WERI-Rb-1 (cell line): Measurements from ENCODE around the gene CDH6.
"Not testable (repeated sequence)": the region's sequence is repeated elsewhere in the genome, so short reads cannot be mapped to it uniquely, and the experiment has no call there.

ENCODE experiments used
- DNase-seq: peaks from one replicate; pipeline ENCODE4 v3.0.0-alpha.2; 2020
- H3K27ac ChIP-seq: fragments of 250-450 bp; sonication (Bioruptor Pico); 2 replicates; pipeline ENCODE4 v1.5.1; 2020; ENCODE audit warnings: mild to moderate bottlenecking, moderate library complexity
- H3K27me3 ChIP-seq: fragments of 250-450 bp; sonication (Bioruptor Pico); 2 replicates; pipeline ENCODE4 v1.5.1; 2021; ENCODE audit warnings: mild to moderate bottlenecking, low read depth, moderate library complexity; ENCODE audit not compliant: insufficient read depth, severe bottlenecking
- H3K36me3 ChIP-seq: fragments of 250-450 bp; sonication (Bioruptor Pico); 2 replicates; pipeline ENCODE4 v1.5.1; 2020; ENCODE audit warnings: mild to moderate bottlenecking, moderate library complexity
- H3K4me3 ChIP-seq: 2 replicates; pipeline ENCODE4 v1.5.1; 2011; ENCODE audit warnings: low read depth, mild to moderate bottlenecking, control low read depth, low read length
- H3K9me3 ChIP-seq: fragments of 250-450 bp; sonication (Bioruptor Pico); 2 replicates; pipeline ENCODE4 v1.5.1; 2021; ENCODE audit warnings: mild to moderate bottlenecking, moderate library complexity; ENCODE audit not compliant: severe bottlenecking
- TF ChIP-seq, protein P1 (sequence below): IDR thresholded peaks from 2 replicates; pipeline ENCODE4 v1.5.1; 2011; ENCODE audit warnings: low read depth, mild to moderate bottlenecking, control low read depth, inconsistent platforms, low read length

Gene CDH6

DNA sequence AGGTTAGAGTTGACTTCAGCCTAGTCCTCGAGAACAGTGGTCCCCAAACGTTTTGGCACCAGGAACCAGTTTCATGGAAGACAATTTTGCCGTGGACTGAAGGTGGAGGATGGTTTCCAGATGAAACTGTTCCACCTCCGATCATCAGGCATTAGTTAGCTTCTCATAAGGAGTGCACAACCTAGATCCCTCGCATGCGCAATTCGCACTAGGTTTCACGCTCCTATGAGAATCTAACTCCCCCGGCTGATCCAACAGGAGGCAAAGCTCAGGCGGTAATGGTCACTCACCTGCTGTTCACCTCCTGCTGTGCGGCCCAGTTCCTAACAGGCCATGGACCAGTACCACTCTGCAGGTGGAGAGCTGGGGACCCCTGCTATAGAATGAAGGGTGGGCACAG is 163.6 kb downstream of the CDH6 start:
- no peaks in the 10 kb centered on the region for H3K9me3 ChIP-seq
- TF ChIP-seq, protein P1, sequence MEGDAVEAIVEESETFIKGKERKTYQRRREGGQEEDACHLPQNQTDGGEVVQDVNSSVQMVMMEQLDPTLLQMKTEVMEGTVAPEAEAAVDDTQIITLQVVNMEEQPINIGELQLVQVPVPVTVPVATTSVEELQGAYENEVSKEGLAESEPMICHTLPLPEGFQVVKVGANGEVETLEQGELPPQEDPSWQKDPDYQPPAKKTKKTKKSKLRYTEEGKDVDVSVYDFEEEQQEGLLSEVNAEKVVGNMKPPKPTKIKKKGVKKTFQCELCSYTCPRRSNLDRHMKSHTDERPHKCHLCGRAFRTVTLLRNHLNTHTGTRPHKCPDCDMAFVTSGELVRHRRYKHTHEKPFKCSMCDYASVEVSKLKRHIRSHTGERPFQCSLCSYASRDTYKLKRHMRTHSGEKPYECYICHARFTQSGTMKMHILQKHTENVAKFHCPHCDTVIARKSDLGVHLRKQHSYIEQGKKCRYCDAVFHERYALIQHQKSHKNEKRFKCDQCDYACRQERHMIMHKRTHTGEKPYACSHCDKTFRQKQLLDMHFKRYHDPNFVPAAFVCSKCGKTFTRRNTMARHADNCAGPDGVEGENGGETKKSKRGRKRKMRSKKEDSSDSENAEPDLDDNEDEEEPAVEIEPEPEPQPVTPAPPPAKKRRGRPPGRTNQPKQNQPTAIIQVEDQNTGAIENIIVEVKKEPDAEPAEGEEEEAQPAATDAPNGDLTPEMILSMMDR, result no peak
- H3K4me3 ChIP-seq, result no peak overlapping the region
- DNase-seq, result no peak
- H3K36me3 ChIP-seq, result no peaks in the 10 kb centered on the region
- no peak overlapping the region for H3K27ac ChIP-seq
- H3K27me3 ChIP-seq, result no peaks in the 10 kb centered on the region

DNA sequence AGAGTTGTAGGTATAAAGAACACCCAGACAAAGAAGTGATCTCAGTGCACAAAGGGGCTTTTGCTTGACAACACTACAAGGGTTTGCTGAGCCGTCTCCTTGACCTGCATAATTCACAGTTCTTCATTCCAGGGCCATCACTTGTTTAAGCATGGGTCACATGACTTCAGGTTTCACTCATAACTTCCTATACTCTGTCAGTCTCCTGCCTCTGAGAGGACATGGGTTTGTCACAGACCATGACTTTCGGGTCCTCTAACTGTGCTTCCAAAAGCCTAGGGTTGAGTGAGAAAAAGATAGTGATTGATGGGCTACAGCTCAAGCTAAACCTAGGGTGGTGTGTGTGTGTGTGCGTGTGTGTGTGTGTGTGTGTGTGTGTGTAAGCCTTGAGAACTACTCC is 166.4 kb downstream of the CDH6 start:
- no peaks in the 10 kb centered on the region for H3K27me3 ChIP-seq
- DNase-seq, result no peak
- H3K9me3 ChIP-seq, result no peaks in the 10 kb centered on the region
- no peak overlapping the region for H3K4me3 ChIP-seq
- no peak overlapping the region for H3K27ac ChIP-seq
- TF ChIP-seq, protein P1, result no peak
- H3K36me3 ChIP-seq, result no peaks in the 10 kb centered on the region

DNA sequence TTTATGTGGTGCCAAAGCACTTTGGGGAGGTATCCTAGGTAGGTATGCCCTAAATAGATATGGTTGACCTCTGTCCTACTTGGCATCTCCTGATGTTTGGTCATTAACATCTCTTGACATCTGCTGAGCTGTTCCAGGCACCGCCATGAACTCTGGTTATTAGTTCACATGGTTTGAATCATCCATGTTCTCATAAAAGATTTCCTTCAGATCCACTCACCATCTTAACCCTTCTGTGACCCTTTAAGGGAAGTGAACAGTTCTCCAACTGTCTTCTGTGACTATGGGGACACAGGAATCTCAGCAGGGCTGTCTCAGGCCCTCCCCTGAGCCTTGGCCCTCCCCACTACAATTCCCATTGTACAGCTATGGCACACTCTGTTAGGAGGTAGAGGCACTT is 167.7 kb downstream of the CDH6 start:
- H3K27ac ChIP-seq, result no peak overlapping the region
- no peaks in the 10 kb centered on the region for H3K36me3 ChIP-seq
- H3K4me3 ChIP-seq, result no peak overlapping the region
- DNase-seq, result no peak
- TF ChIP-seq, protein P1, result no peak
- no peaks in the 10 kb centered on the region for H3K27me3 ChIP-seq
- no peaks in the 10 kb centered on the region for H3K9me3 ChIP-seq

DNA sequence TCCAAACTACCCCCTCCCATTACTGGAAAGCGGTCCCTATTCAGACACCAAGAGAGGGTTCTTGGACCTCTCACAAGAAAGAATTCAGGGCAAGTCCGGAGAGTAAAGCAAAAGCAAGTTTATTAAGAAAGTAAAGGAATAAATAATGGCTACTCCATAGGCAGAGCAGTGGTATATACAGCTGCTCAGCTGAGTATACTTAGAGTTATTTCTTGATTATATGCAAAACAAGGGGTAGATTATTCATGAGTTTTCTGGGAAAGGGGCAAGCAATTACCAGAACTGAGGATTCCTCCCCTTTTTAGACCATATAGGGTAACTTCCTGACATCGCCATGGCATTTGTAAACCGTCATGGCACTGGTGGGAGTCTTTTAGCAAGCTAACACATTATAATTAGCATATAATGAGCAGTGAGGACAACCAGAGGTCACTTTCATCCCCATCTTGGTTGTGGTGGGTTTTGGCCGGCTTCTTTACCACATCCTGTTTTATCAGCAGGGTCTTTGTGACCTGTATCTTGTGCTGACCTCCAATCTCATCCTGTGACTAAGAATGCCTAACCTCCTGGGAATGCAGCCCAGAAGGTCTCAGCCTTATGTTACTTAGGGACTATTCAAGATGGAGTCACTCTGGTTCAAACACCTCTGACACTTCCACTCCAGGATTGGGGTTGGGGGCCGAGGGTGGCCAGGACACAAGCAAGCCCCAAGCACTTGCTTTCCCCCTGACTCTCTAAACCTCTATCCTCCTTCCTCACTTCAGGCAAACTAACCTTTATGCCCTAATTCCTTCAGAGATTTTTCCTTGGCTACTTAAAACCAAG is 168.4 kb downstream of the CDH6 start:
- H3K27me3 ChIP-seq, H3K27ac ChIP-seq, H3K4me3 ChIP-seq, H3K9me3 ChIP-seq, H3K36me3 ChIP-seq, DNase-seq: not testable (repeated sequence)

DNA sequence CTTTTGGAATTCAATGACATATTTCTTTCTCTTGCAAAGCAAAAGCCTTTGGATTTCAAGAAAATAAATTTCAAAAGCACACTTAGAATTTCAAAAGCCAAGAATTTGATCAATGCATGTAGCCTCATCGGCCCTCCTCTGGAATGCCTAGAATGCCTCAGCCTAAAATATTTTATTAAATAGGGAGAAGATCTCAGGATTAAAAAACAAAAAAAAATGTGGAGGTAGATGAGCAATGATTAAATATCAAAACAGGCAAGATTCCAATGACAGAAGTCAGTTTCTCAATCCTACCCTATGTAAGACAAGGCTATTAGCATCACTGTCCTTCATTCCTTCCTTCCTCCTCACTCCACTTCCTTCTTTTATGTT is 169.0 kb downstream of the CDH6 start:
- no peaks in the 10 kb centered on the region for H3K27me3 ChIP-seq
- H3K27ac ChIP-seq, result no peak overlapping the region
- TF ChIP-seq, protein P1, result no peak
- no peak for DNase-seq
- H3K9me3 ChIP-seq, result no peaks in the 10 kb centered on the region
- no peak overlapping the region for H3K4me3 ChIP-seq
- no peaks in the 10 kb centered on the region for H3K36me3 ChIP-seq

DNA sequence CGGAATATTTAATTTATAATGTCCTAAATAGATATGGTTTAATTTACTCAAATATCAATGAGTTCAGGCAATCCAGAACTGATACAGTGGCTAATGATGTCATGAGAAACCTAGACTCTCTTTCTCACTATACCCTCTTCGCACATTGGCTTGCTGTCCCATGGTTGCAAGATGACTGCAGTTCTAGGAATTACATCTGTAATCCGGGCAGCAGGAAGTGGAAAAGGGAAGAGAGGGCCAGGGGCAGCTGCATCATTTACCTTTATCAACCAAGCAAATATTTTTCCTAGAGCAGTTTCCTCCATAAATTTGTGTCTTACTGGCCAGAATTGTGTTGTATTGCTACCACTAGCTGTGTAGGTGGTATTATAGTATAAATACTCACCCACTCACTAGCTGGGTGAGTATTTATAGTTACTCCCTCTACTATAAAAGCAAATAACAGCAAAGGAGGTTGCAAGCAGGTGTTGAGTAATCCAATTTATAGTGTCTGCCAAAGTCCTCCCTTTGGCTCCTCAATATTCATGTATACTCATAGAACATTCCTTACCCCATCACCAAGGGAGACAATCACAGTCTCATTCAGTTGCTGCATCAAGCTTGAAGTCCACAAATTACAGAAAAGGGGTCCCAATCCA is 169.6 kb downstream of the CDH6 start:
- no peaks in the 10 kb centered on the region for H3K27me3 ChIP-seq
- no peaks in the 10 kb centered on the region for H3K9me3 ChIP-seq
- TF ChIP-seq, protein P1, result no peak
- no peak overlapping the region for H3K4me3 ChIP-seq
- no peak for DNase-seq
- no peak overlapping the region for H3K27ac ChIP-seq
- no peaks in the 10 kb centered on the region for H3K36me3 ChIP-seq
